Epithelial cell of esophagus (primary cell): Measurements from ENCODE around the gene MDGA2.

ENCODE experiments used
- DNase-seq: peaks from one replicate; pipeline ENCODE4 v3.0.0; 2010; ENCODE audit warnings: low read depth
- H3K4me3 ChIP-seq: 2 replicates; pipeline ENCODE4 v1.5.1; 2011; ENCODE audit warnings: mild to moderate bottlenecking, low read length, control low read depth
- CTCF ChIP-seq: IDR thresholded peaks from 2 replicates; pipeline ENCODE4 v1.5.1; 2011; ENCODE audit warnings: low read depth, mild to moderate bottlenecking, low read length, control low read depth, inconsistent platforms; ENCODE audit not compliant: insufficient read depth; ENCODE audit errors: missing control alignments

MDGA2 gene

GRCh38 chr14:47471075-47471474 lies 204.3 kb downstream of the MDGA2 start:
- TF ChIP-seq CTCF: no peak
- no peak overlapping the region for H3K4me3 ChIP-seq

GRCh38 chr14:47466916-47467315 lies 208.5 kb downstream of the MDGA2 start:
- H3K4me3 ChIP-seq: no peak overlapping the region
- DNase-seq: no peak
- TF ChIP-seq CTCF: no peak

More at GRCh38 chr14:47471075-47471474, 204.3 kb downstream of the MDGA2 start:
- no peak for DNase-seq

GRCh38 chr14:47454025-47454424 lies 221.4 kb downstream of the MDGA2 start:
- DNase-seq: no peak
- no peak for TF ChIP-seq CTCF
- no peak overlapping the region for H3K4me3 ChIP-seq

- DNase-seq: no peak
- TF ChIP-seq CTCF: no peak
- H3K4me3 ChIP-seq: no peak overlapping the region
These were observed 228.3 kb downstream of the MDGA2 start for GRCh38 chr14:47447076-47447475.

- DNase-seq: peak; percentile 37
These were observed 233.2 kb downstream of the MDGA2 start for GRCh38 chr14:47442211-47442610.

GRCh38 chr14:47439953-47440352 lies 235.5 kb downstream of the MDGA2 start:
- no peak overlapping the region for H3K4me3 ChIP-seq
- DNase-seq: no peak
- TF ChIP-seq CTCF: no peak

More at GRCh38 chr14:47442211-47442610, 233.2 kb downstream of the MDGA2 start:
- H3K4me3 ChIP-seq: no peak overlapping the region
- no peak for TF ChIP-seq CTCF

GRCh38 chr14:47438650-47439140 lies 236.7 kb downstream of the MDGA2 start:
- no peak for TF ChIP-seq CTCF
- no peak overlapping the region for H3K4me3 ChIP-seq
- DNase-seq: peak; percentile 10
